HT-29 (cell line): ENCODE measurements around the gene AGBL4. TPM values are rescaled to one million over a fixed set of nuclear protein-coding genes. Genes with fewer than 3 reads are reported as not detected.
"Not testable (repeated sequence)": the region's sequence is repeated elsewhere in the genome, so short reads cannot be mapped to it uniquely, and the experiment has no call there.

Source experiments
- DNase-seq: peaks from one replicate; pipeline ENCODE4 v3.0.0-alpha.2; 2015; ENCODE audit warnings: low spot score
- total RNA-seq: library from RNA; depleted of rRNA; stranded (reverse); fragments of >200 nt; shearing (Covaris generic); gene quantifications from 2 replicates; pipeline ENCODE4 v1.2.3, GENCODE V29; 2014; rRNA removed

AGBL4 gene
- total RNA-seq, result not detected in 2 replicates

- DNase-seq, result no peak
Measured at GRCh38 chr1:50023292-50024159, at the start of gene AGBL4. TSS of gene AGBL4 (minus strand) at chr1:50023954.

DNA sequence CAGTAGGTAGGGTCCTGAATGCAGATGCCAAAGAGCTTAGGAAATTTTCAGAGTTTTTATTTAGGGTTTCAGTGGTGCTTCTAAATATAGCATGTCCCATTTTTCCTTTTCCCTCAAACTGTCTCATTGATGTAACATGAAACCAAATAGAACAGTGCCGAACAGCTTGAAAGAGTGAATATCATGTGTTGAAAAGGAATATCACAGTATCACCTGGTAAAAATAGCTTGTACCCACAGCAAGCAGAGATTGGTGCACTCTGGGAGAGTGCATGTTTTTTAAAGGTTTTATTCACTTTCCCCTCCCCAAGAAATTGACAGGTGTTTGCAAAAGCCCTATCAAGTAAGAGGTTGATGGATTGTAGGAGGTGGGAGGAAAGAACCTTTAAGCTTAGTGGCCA is 43.1 kb upstream of the AGBL4 start:
- no peak for DNase-seq

GRCh38 chr1:50060279-50060678 is 36.5 kb upstream of the AGBL4 start:
- DNase-seq, result peak; percentile 7

GRCh38 chr1:50048791-50049190 is 25.0 kb upstream of the AGBL4 start:
- DNase-seq, result no peak

DNA sequence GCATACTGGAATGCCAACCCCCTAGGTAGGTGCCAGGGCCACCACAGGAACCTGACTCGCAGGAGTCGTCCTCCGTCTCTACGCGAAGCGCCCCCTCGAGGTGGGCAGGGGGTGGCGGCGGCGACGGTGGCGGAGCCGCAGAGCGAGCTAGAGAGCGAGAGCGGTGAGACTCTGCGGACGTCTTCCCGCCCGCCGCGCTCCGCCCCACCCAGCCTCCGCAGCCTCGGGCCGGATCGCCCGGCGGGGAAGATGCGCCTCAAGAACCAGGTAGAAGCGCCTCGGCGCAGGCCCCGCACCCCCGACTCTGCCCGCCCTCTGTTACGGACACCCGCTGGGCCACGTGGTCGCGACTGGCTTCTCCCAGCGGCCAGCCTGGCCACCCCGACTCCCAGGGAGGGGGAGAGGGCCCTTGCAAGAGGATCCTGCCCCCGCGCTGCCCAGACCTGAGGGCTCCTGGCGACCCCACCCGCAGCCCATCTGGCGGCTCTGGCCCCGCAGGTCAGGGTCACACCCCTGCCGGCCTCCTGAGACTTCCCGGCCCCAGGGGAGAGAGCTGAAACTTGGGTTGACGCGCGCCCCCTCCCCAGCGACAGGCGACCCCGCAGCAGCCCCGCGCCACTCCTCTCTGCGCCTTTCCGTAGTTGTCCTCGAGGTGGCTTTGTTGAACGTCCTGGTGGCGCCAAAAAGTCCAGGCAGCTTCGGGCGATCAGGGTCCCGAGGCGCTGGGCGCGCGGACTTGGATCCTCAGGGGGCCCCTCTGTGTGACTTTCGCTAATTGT is 24.4 kb upstream of the AGBL4 start:
- no peak for DNase-seq

DNA sequence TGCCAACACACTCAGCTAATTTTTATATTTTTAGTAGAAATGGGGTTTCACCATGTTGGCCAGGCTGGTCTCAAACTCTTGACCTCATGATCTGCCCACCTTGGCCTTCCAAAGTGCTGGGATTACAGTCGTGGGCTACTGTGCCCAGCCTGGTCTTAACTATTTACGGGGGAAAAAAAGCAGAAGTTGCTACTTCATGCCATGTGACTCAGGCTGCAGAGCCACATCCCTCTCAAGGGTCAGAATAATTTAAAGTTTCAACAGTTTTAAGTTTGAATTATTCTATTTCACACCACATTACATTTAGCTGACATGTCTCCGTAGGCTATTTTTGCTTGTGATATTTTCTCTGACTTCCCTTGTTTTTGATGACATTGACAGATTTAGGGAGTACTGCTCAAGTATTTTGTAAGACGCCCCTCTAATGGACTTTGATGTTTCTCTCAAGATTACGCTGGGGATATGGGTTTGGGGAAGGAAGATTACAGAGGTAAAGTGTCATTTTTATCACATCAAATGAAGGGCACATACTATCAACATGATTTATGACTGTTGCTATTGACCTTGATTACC is 14.6 kb upstream of the AGBL4 start:
- DNase-seq, result no peak

- no peak for DNase-seq
Measured at GRCh38 chr1:50027794-50028193, 4.0 kb upstream of the AGBL4 start.

DNA sequence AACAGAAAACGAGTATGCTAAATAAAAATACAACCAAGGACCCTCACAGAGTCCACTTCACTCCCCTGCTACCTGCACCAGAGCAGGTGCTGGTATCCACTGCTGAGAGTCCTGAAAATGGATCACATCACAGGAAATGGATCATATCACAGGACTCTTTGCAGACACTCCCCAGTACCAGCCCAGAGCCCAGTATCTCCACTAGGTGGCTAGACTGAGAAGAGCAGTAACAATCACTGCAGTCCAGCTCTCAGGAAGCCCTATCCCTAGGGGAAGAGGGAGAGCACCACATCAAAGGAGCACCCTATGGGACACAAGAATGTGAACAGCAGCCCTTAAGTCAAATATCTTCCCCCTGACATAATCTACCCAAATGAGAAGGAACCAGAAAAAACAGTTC is 28.0 kb downstream of the AGBL4 start:
- peak; percentile 12 for DNase-seq

DNA sequence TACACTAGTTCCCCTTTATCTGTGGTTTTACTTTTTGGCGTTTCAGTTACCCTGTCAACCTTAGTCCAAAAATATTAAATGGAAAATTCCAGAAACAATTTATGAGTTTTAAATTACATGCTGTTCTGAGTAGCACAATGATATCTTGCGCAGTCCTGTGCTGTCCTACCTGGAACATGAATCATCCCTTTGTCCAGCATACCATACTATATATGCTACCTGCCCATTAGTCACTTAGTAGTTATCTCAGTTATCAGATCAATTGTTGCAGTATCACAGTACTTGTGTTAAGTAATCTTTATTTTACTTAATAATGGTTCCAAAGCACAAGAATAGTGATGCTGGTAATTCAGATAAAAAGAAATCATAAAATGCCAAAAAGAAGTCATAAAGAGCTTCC is 52.7 kb downstream of the AGBL4 start:
- DNase-seq, result no peak

- DNase-seq, result no peak
Measured at GRCh38 chr1:49951385-49951784, 72.4 kb downstream of the AGBL4 start.

DNA sequence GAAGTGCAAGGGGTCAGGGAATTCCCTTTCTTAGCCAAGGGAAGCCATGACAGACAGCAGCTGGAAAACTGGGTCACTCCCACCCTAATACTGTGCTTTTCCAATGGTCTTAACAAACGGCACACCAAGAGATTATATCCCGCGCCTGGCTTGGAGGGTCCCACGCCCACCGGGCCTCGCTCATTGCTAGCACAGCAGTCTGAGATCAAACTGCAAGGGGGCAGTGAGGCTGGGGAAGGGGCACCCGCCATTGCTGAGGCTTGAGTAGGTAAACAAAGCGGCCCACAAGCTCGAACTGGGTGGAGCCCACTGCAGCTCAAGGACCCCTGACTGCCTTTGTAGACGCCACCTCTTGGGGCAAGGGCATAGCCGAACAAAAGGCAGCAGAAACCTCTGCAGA is 108.5 kb downstream of the AGBL4 start:
- DNase-seq, result not testable (repeated sequence)

GRCh38 chr1:49906365-49906764 is 117.4 kb downstream of the AGBL4 start:
- no peak for DNase-seq

- no peak for DNase-seq
Measured at GRCh38 chr1:49864581-49864980, 159.2 kb downstream of the AGBL4 start.

GRCh38 chr1:49854741-49855140 is 169.0 kb downstream of the AGBL4 start:
- DNase-seq, result no peak

DNA sequence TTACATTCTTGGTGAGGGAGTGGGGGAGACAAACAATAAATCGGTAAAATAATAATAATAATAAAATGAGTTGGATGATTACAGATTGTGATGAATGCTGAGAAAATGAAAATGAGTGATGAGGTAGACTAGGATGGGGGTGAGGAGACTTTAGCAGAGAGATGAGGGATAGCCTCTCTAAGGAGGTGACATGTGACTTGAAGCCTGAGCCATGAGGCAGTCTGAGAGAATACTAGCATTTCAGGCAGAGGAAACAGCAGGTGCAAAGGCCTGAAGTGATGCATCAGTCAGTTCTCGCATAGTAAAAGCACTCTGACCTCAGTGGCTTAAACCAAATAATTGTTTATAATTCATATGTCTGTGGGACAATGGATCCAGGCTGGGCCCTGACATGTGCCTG is 181.2 kb downstream of the AGBL4 start:
- DNase-seq, result no peak

DNA sequence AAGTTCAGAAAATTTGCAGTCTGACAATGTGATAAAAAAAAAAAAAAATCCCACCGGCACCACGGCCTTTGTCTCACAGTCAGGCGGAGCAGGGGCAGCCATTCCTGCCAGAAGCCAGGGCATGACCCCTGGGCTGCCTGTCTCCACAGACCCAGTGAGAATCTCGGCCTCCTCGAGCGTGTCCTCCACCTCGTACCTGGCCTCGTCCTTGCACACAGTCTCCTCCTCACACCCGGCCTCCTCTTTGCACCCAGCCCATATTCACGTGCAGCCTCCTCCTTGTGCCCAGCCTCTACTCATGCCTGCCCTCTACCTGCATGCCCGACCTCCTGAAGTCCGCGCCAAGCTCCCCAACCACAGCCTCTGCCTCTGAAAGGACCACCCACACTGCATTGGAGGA is 182.0 kb downstream of the AGBL4 start:
- no peak for DNase-seq

DNA sequence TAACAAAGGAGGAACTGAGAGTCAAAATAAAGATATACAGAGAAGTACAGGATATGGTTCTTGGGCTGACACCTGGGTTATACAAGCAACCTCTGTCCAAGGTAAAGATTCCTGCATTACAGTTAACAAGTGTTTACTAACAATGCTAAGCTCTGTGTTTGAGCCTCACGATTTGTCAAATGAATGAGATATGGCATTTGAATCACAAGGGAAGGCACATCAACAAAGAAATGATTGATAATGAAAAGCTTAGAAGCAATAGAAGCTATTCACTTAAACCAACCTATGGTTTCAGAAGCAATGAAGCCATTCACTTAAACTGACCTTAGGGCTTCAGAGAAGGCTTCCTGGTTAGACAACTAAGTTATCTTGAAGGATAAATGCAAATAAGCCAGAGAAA is 199.5 kb downstream of the AGBL4 start:
- DNase-seq, result no peak

- no peak for DNase-seq
Measured at GRCh38 chr1:49817681-49818080, 206.1 kb downstream of the AGBL4 start.

GRCh38 chr1:49787013-49787412 is 236.7 kb downstream of the AGBL4 start:
- DNase-seq, result not testable (repeated sequence)

- DNase-seq, result peak; percentile 24
Measured at GRCh38 chr1:49765034-49765433, 258.7 kb downstream of the AGBL4 start.

DNA sequence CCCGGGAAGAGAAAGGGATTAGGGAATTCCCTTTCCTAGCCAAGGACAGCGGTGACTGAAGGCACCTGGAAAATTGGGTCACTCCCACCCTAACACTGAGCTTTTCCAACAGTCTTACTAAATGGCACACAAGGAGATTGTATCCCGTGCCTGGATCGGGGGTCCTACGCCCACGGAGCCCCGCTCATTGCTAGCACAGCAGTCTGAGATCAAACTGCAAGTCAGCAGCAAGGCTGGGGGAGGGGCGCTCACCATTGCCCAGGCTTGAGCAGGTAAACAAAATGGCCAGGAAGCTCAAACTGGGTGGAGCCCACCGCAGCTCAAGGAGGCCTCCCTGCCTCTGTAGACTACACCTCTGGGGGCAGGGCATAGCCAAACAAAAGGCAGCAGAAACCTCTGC is 285.6 kb downstream of the AGBL4 start:
- DNase-seq, result not testable (repeated sequence)

GRCh38 chr1:49728377-49728776 is 295.4 kb downstream of the AGBL4 start:
- DNase-seq, result no peak
